HG03108 (cell line): ENCODE data around the gene MEF2A.

ENCODE experiments used
- ATAC-seq: cut with Tn5 transposase; IDR thresholded peaks from one replicate; pipeline ENCODE4 v1.9.1; 2021; ENCODE audit warnings: moderate library complexity; ENCODE audit not compliant: unreplicated experiment

MEF2A gene

GRCh38 chr15:99692825-99693224 lies 127.0 kb downstream of the MEF2A start:
- no peak for ATAC-seq

GRCh38 chr15:99696096-99696495 lies 130.3 kb downstream of the MEF2A start:
- ATAC-seq: no peak

- ATAC-seq: no peak
These were observed 137.3 kb downstream of the MEF2A start for GRCh38 chr15:99702895-99703602.

GRCh38 chr15:99703603-99704443 lies 138.0 kb downstream of the MEF2A start:
- ATAC-seq: peak; percentile 58

DNA sequence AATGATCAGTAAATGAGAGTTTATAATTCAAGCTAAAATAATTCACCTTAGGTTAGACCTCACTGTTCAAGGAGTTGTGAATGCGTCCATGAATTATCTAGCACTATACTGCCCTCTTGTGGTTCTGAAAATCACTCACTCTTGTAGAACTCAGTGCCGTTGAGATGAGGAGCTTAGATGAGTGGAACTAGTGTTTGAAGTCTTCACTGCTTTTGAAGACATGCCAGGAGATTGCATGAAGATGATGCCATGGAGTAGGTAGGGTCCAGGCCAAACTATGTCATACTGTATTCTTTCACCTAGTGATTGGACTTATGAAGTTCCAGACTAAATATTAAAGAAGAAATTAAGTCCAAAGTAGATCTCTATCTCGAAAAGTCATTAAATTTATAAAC lies 138.7 kb downstream of the MEF2A start:
- ATAC-seq: peak; percentile 60

GRCh38 chr15:99706557-99707303 lies 140.9 kb downstream of the MEF2A start:
- ATAC-seq: no peak

GRCh38 chr15:99707473-99708270 lies 141.9 kb downstream of the MEF2A start:
- ATAC-seq: no peak

DNA sequence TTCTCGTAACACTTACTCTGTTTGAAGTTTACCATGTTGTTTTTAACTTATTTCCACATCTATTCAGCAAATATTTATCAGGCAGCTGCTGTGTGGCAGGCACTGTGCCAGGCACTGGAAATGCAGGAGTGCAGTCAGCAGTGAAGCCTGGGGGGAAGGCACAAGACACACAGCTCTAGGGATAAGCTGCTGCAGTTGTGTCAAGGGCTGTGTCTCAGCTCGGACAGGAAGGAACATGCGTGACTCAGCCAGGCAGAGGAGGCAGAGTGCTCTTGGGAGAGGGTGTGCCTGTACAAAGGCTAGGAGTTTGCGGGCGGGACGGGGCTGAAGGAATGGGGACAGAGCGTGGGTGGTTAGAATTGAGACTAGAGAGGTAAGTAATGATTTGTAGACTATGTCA lies 142.8 kb downstream of the MEF2A start:
- ATAC-seq: no peak

DNA sequence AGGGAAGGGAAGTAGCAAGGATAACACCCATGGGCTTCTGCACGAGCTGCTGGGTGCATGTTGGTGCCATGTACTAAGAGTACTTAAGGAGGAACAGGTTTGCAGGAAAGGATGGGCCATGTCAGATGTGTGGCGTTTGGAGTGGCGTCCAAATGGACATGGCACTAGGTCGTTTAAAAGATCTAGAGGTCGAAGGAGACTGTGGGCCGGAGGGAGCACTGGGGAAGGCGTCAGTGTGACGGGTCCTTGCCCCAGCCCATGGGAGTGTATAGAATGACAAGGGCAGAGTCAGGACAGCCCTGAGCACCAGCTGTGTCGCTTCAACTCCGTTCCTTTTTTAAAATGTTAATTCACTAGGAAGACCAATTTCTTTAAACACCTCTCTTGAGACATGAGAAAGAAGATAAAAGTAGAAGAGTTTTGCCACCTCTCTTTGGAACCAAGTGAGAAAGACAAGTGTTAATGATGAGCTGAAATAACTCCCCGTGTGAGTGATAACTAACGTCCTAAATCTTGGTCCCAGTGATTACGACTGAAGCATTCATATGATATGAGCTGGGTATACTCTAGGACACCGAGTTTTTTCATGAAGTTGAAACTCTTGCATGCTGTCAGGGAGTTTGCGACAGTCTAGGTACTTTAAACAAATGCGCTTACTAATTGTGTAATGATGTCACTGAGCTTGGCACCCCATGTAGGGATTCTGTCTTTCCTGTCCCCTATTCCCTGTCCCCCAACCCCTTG lies 143.6 kb downstream of the MEF2A start:
- no peak for ATAC-seq

- no peak for ATAC-seq
These were observed 145.8 kb downstream of the MEF2A start for GRCh38 chr15:99711625-99712024.

DNA sequence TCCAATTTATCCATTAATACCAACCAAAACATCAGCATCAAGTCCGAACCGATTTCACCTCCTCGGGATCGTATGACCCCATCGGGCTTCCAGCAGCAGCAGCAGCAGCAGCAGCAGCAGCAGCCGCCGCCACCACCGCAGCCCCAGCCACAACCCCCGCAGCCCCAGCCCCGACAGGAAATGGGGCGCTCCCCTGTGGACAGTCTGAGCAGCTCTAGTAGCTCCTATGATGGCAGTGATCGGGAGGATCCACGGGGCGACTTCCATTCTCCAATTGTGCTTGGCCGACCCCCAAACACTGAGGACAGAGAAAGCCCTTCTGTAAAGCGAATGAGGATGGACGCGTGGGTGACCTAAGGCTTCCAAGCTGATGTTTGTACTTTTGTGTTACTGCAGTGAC lies 146.6 kb downstream of the MEF2A start:
- ATAC-seq: no peak

DNA sequence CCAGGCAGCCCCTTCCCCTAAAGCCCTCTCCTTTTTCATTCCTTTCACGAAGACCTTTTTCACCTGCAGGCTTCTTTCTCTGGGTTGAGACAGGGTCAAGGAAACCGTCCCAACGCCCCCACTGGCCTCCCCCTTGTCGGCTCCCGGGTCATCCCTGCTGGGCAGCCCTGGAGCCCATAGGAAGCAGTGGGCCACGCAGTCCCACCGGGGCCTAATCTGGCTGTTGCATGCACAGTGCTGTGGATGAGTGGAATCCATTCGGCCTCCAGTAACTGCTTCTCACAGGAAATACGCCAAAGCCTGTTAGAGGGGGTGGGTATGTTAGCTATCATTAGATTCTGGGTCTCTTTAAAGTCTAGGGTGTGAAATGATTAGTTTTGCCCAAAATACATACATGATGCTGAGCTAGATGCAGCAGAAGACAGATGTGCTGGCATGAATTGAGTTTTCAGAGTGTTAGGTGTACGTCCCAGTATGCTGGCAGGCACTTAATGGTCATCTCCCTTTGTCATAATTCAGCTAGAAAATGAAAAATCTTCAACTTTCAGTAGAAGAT lies 150.8 kb downstream of the MEF2A start:
- no peak for ATAC-seq

GRCh38 chr15:99717161-99718009 lies 151.6 kb downstream of the MEF2A start:
- ATAC-seq: no peak

- no peak for ATAC-seq
These were observed 152.6 kb downstream of the MEF2A start for GRCh38 chr15:99718421-99718820.

DNA sequence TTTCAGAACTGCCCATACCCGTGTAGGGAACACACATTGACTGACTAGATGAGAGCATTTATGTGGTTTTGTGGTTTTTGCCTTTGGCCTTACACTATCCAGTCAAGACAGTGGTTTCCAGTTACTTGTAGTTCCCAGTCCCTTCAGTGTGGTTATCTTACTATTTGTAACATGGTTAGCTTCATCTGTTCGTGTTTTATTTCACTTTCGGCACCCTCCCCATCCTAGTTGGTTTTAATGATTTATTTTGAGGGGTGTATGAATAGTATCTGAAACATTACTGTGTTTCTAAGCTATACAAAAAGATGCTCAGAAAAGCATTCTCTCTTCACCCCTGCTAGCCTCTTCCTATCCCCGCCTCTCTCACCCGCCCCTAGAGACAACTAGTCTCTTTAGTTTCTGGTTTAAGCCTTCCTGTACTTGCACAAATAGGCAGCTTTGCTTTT lies 153.3 kb downstream of the MEF2A start:
- ATAC-seq: peak; percentile 75

GRCh38 chr15:99720533-99720932 lies 154.7 kb downstream of the MEF2A start:
- no peak for ATAC-seq

GRCh38 chr15:99721104-99721778 lies 155.5 kb downstream of the MEF2A start:
- ATAC-seq: no peak

DNA sequence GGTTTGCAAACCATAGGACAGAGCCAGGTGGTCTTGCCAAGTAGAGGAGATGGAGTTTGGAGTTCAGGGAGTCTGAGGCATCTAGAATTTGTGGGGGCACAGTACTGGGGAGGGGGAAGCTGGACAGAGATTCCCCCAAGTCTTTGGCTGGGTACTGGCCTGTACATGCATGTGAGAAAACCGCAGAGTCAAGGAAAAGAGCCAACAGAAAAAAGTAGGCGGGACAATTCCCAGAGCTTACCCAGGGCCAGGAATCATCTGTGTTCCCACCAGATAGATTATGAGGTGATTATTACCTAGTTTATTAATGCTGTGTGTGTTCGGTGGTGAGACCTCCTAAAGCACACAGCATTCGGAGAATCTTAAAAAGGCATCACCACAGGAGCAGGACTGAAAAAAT lies 156.1 kb downstream of the MEF2A start:
- ATAC-seq: no peak
